HEK293T (cell line): ENCODE results near the gene JAZF1.

Source experiments
- BHLHE40 ChIP-seq: fragments of 450-650 bp; IDR thresholded peaks from 2 replicates; pipeline ENCODE4 v1.6.1; 2016; ENCODE audit warnings: mild to moderate bottlenecking, moderate library complexity, borderline replicate concordance
- ELF4 ChIP-seq: fragments of 450-650 bp; IDR thresholded peaks from 2 replicates; pipeline ENCODE4 v1.6.1; 2017; ENCODE audit warnings: antibody characterized with exemption
- FOXA1 ChIP-seq: fragments of 450-650 bp; IDR thresholded peaks from 2 replicates; pipeline ENCODE4 v1.6.1; 2016; ENCODE audit warnings: mild to moderate bottlenecking
- FOXK2 ChIP-seq: fragments of 450-650 bp; IDR thresholded peaks from 2 replicates; pipeline ENCODE4 v1.6.1; 2016; ENCODE audit warnings: mild to moderate bottlenecking
- FOXM1 ChIP-seq: fragments of 450-650 bp; IDR thresholded peaks from 2 replicates; pipeline ENCODE4 v1.6.1; 2017; ENCODE audit warnings: mild to moderate bottlenecking, borderline replicate concordance
- HDGF ChIP-seq: fragments of 450-650 bp; IDR thresholded peaks from 2 replicates; pipeline ENCODE4 v1.6.1; 2017; ENCODE audit warnings: antibody characterized with exemption, borderline replicate concordance
- LEF1 ChIP-seq: fragments of 450-650 bp; IDR thresholded peaks from 2 replicates; pipeline ENCODE4 v1.6.1; 2017; ENCODE audit warnings: mild to moderate bottlenecking, borderline replicate concordance
- NFRKB ChIP-seq: fragments of 450-650 bp; IDR thresholded peaks from 2 replicates; pipeline ENCODE4 v1.6.1; 2016; ENCODE audit warnings: mild to moderate bottlenecking, moderate library complexity
- PKNOX1 ChIP-seq: fragments of 450-650 bp; IDR thresholded peaks from 2 replicates; pipeline ENCODE4 v1.6.1; 2016
- SP1 ChIP-seq: fragments of 450-650 bp; IDR thresholded peaks from 2 replicates; pipeline ENCODE4 v1.6.1; 2017
- SUZ12 ChIP-seq: fragments of 450-650 bp; IDR thresholded peaks from 2 replicates; pipeline ENCODE4 v1.6.1; 2016; ENCODE audit warnings: mild to moderate bottlenecking
- TARDBP ChIP-seq: fragments of 450-650 bp; IDR thresholded peaks from 2 replicates; pipeline ENCODE4 v1.6.1; 2016
- ZNF384 ChIP-seq: fragments of 450-650 bp; IDR thresholded peaks from 2 replicates; pipeline ENCODE4 v1.6.1; 2016

GRCh38 chr7:27950123-27950522 is 230.5 kb downstream of the JAZF1 start:
- TF ChIP-seq HDGF, result no peak
- TF ChIP-seq SP1, result no peak
- TF ChIP-seq ELF4, result no peak
- no peak for TF ChIP-seq FOXK2
- TF ChIP-seq SUZ12, result no peak
- TF ChIP-seq ZNF384, result no peak
- no peak for TF ChIP-seq PKNOX1
- no peak for TF ChIP-seq NFRKB
- TF ChIP-seq TARDBP, result no peak
- TF ChIP-seq BHLHE40, result no peak
- TF ChIP-seq FOXA1, result no peak
- TF ChIP-seq FOXM1, result no peak
- TF ChIP-seq LEF1, result no peak
